NCI-H1105 (cell line): ENCODE data around the gene SPOP.
"Not testable (repeated sequence)": the region's sequence is repeated elsewhere in the genome, so short reads cannot be mapped to it uniquely, and the experiment has no call there.

Source experiments
- DNase-seq: peaks from one replicate; lab custom pipeline; 2025; lab: John Stamatoyannopoulos, UW

The SPOP gene

GRCh38 chr17:49571764-49572163 lies 106.1 kb downstream of the SPOP start:
- no peak for DNase-seq

- DNase-seq, result no peak
Measured at GRCh38 chr17:49571283-49571682, 106.6 kb downstream of the SPOP start.

- no peak for DNase-seq
Measured at GRCh38 chr17:49570540-49571242, 107.2 kb downstream of the SPOP start.

- not testable (repeated sequence) for DNase-seq
Measured at GRCh38 chr17:49568695-49569047, 109.2 kb downstream of the SPOP start.

GRCh38 chr17:49567871-49568694 lies 109.8 kb downstream of the SPOP start:
- DNase-seq, result no peak

- DNase-seq, result no peak
Measured at GRCh38 chr17:49567104-49567521, 110.8 kb downstream of the SPOP start.

GRCh38 chr17:49566668-49567071 lies 111.2 kb downstream of the SPOP start:
- DNase-seq, result no peak

- peak; percentile 17 for DNase-seq
Measured at GRCh38 chr17:49565948-49566491, 111.9 kb downstream of the SPOP start.

- DNase-seq, result no peak
Measured at GRCh38 chr17:49564638-49565037, 113.3 kb downstream of the SPOP start.

GRCh38 chr17:49557312-49558024 lies 120.4 kb downstream of the SPOP start:
- peak; percentile 71 for DNase-seq

GRCh38 chr17:49556223-49556943 lies 121.5 kb downstream of the SPOP start:
- peak; percentile 61 for DNase-seq

- DNase-seq, result no peak
Measured at GRCh38 chr17:49555495-49556222, 122.2 kb downstream of the SPOP start.

GRCh38 chr17:49554694-49555494 lies 123.0 kb downstream of the SPOP start:
- DNase-seq, result no peak

GRCh38 chr17:49553676-49554335 lies 124.1 kb downstream of the SPOP start:
- DNase-seq, result no peak

- DNase-seq, result no peak
Measured at GRCh38 chr17:49552070-49552751, 125.7 kb downstream of the SPOP start.

GRCh38 chr17:49551221-49552069 lies 126.5 kb downstream of the SPOP start:
- no peak for DNase-seq

- DNase-seq, result not testable (repeated sequence)
Measured at GRCh38 chr17:49550764-49551163, 127.1 kb downstream of the SPOP start.
